Measurements from ENCODE around the gene EIF1AD.
"Not testable (repeated sequence)": the region's sequence is repeated elsewhere in the genome, so short reads cannot be mapped to it uniquely, and the experiment has no call there.

The EIF1AD gene, protein sequence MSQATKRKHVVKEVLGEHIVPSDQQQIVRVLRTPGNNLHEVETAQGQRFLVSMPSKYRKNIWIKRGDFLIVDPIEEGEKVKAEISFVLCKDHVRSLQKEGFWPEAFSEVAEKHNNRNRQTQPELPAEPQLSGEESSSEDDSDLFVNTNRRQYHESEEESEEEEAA

DNA sequence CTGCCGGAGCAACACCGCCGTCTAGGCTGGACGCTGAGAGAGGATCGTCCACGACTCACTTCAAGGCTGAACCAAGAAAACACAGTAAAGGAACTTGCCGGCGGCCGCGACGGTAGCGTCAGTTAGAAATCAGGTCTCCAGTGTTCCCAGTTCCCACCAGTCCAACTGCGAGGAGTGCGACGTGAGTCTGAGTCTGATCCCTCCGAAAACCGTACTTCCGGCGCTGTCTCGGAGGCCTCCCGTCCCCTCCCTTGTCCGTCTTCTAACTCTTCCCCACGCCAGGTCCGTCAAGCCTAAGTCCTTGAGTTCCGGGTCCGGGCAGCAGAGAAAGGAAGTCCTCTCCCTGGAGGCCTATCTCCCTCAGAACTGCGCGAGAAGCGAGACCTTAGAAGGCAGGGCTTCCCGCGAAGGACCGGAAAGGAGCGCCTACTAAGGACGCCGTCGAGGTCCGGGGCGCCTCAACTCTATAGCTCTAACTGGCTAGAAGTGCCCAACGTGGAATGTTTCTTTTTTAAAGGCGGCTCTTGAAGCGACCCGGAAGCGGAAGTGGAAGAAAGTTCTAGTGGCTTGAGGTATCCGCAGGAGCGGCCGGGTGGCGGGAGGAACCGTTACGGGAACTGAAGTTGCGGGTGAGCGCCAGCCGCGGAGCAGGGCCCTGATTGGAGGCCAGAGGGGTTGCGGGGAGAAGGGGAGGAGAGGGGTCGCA lies at the start of gene EIF1AD, which contains the start of gene BANF1:
TSS of gene EIF1AD (minus strand) at position 216 of the 706 bp plus-strand sequence. CDS start 1,768 bp downstream, outside the sequence.
TSS of gene BANF1 (plus strand) at position 562 of the 706 bp plus-strand sequence. CDS start 748 bp downstream, outside the sequence.
- ATAC-seq, result peak; percentile 84 to 92

DNA sequence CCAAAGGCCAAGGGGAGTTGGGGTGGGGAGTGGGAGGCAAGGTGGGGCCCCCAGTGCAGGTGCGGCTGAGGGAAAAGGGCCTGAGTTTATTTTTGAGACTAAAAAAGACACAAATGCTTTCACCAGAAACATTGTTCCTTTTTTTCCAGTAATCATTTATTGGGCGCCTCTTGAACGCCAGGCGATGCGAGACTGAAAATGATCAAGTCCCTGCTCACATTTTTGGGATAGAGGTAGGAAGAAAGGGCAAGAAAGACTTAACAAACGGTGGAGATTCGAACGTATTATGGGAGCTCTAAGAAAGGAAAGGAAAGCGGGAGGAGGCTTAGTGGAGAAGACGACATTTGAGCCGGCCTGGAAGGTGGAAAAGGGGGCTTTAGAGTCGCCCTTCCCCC lies 49.4 kb upstream of the EIF1AD start:
- ATAC-seq, result no peak

DNA sequence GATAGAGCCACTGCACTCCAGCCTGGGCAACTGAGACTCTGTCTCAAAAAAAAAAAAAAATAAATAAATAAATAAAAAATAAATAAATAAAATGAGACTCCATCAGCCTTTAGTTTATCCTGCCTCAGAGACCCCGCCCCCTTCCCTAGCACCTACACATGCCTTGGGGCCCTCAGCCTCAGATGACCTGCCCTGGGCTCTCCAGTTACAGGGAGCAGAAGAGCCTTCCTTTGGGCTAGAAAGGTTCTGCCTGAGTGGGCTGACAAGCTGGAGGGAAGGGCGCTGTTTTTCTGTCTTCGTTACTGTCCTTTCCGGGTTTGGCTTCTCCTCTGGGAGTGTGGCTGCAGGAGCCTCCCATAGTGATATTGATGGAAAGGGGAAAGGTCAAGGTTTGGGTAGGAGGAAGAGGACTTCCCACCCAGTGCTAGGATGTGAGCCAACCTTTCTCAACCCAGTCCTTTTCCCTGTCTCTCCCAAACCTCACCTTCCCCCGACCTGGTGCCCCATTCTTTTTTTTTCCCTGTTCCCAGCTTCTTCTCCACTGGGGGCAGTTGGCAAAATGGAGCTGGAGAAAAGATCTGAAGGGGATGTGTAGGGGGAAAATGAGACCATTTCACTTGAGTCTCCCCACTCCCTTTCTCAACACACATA lies 48.7 kb upstream of the EIF1AD start:
- ATAC-seq, result no peak

DNA sequence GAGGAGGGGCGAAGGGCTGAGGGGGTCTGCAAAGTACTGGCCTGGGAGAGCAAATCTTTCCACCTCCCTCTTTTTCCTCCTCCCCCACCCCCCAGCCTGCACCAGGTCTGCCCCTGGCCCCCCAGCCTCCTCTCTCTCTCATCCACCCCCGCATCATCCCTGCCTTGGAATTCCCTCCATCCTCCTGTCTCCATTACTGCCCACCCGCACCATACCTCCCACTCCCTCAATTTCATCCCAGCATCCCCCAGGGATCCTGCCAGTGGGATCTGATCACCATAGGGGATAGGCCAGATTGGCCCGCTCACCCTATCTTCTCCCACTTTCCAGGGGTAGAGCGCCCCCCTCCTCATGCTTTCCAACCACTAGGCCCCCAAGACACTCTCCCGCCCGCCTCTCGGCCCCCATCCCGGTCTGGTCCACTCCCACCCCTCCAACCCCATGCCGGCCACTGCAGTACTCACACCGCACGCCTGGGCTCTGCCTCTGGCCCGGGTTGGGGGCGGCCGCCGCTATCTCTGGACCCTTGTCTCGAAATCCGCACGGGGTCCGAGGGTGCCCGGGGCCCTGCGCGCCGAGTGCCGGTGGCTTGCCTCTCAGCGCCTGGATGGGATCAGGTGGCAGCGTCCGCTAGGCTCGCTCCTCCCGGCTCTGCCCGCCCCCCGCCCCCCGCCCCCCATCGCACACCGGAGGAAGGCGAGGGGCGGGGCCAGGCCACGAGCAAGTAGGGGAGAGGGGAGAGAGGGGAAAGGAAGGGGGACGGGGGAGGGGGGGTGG lies 46.8 kb upstream of the EIF1AD start, which contains the start of gene GAL3ST3:
TSS of gene GAL3ST3 (minus strand) at position 615 of the 777 bp plus-strand sequence. CDS start 3,746 bp downstream, outside the sequence.
- ATAC-seq, result no peak

DNA sequence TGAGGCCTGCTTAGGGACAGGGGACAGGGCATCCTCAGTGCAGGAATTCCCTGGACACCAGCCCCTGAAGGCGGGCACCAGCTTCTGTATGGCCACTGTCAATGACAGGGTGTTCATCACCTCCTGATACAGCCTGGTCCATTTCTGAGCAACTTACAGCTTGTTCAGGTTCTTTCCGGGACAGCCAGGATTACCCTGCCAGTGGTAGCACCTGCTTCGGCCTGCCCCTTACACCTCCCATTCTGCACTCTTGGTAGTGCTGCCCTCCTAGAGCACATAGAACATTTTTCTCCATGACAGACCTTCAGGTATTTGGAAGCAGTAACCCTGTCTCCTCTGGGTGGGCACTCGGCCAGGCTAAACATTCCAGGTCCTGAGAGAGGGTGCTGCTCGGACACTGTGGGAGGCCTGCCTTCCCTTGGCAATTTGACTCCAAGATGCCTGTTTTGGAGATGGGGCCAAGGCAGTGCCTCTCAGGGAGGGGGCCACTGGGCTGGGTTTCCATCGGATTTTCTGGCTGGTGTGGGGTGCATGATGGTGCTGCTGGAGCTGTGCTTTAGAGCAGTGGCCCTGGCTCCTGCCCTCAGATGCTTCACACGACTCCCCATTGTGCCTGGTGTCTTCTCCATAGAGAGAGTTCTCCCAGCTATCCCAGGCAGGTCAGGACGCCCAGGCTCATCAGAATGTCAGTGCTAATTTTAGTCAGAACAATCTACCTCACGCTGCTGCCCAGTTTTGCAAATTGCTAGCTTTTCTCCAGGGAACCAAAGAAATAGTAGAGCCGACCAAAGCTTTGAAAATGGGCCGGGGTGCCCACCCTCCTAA lies 45.8 kb upstream of the EIF1AD start:
- no peak for ATAC-seq

DNA sequence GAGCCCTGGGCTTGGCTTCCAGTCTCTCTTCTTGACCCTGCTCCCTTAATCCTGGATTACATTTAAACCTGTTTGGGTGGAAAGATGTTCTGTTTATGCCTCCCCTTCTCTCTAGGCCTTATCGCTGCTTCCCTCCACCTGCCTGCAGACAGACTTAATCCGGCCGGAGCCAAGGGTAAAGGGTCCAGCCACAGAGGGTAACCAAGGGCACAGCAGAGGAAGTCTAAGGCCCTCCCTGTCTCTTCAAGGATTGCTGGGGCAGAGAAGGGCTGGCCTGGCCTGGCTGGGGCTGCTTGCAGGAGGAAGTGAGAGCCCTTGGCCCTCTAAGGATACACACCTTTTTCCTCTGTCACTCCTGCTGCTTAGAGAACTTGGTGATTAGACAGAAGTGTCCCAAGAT lies 44.9 kb upstream of the EIF1AD start:
- no peak for ATAC-seq

DNA sequence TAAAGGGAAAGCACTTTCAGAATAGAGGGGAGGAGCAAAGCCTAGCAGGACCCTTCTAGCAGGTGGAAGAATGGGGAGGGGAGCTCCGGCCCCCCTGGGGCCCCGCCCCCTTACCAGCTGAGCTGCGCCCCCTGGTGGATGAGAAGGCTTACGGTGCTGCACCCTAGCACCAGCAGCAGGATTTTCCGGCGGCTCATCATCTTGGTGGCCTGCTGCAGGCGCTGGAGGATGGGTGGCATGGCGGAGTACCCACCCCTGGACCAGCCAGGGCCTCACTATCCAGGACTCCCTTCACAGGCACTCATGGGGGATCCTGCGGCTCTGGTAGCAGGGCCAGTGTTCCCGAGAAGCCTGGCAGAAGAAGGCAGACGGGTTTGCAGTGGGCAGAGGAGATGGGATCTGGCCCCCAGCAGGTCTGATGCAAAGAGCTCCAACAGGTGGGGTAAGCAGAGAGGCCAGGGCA lies 43.3 kb upstream of the EIF1AD start:
- peak; percentile 87 to 90 for ATAC-seq

DNA sequence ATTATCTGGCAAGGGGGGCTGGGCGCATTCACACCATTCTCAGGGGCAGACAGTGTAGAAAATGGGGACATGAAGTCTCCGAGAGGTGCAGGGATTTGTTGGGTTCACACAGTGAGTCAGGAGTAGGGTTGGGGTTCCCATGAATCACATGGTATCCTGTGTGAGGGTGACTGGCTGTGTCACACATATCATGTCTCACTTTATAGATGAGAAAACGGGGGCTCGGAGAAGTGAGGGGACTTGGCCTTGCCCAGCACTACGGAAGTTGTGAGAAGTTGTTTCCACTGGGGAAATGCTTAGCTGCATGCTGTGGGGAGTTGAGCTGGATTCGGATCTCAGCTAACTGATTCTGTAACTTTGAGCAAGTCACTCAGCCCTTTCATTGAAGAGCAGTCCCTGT lies 42.8 kb upstream of the EIF1AD start:
- ATAC-seq, result peak; percentile 71 to 80

DNA sequence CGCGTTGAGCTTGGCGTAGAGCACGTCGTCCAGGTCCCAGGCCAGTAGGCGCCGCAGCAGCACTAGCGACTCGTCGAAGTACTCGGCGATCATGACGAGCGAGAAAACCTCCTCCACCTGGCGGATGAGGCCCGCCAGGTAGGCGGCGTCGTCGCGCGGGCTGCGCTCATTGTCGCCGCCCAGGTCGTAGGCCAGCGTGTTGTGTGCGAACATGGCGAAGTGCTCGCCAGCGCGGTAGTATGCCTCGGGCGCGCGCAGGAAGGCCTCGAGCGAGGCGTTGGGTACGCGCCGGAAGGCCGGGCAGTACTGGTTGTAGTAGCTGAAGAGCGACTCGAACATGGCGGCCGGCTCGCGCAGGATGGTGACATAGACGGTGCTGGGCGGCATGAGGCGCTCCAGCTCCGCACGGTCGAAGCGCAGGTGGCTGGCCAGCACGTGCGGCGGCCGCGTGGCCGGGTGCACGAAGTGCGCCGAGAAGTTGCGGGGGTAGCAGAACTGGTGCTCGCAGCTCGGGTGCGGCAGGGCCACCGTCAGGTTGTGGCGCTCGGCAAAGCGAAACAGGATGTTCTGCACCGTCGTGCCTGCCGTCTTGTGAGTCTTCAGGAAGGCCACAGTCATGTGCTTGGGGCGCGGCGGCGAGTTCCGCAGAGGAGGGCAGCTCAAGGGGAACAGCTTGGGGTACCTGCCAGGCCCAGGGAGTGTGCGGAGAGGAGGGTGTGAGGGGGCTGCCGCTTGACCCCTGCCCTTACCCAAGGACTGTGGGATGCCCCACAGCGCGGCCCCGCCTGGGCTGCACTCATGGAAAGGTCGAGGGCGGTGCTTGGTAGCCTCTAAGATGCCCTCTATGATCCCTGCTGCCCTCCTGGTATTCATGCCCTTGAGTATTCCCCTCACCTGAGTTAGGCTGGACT lies 41.3 kb upstream of the EIF1AD start:
- no peak for ATAC-seq

DNA sequence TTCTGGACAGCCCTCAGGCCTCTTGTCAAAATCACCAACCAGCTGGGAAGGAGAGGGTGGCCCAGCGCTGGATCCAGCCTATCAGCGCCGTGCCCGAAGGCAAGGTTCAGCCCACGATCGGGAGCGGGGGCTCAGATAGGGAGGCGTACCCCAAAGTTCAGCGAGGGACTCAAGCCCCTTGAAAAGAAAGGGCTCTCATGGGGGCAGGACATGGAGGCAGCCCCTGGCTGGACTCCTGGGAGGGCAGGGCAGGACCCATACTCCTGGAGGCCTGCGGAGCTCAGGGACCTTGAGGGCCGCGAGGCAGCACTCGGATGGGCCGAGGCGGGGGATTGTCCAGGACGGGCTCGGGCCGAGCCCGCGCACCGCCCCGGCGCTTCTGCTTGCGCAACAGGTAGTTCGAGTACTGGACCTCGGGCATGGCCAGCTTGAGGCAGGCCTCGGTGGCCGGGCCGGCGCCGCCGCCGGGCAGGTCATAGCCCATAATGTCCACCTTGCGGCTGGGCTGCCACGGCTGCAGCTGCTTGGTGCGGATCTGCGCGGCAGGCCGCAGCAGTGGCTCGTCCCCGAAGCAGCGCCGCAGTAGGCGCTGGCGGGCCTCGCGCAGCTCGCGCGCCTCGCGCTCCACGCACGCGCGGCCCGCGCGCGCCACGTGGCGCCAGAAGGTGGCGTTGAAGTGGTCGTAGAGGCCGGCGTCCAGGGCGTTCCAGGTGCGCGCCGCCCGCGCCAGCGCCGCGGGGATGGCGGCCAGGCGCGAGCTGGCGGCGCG lies 40.5 kb upstream of the EIF1AD start:
- ATAC-seq, result no peak

DNA sequence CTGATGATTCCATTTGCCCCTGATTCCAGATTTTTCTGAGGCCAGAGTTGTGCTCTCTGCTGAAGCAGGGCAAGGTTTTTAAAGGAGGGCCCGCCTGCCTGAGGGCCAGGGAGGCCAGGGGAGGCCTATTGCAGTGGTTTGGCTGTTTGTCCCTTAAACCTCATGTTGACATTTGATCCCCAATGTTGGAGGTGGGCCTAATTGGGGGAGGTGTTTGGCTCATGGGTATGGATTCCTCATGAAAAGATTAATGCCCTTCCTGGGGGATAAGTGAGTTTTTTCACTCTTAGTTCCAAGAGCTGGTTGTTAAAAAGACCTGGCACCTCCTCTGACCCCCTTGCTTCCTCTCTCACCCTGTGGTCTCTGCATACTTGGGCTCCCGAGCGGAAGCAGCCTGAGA lies 37.8 kb upstream of the EIF1AD start:
- no peak for ATAC-seq

DNA sequence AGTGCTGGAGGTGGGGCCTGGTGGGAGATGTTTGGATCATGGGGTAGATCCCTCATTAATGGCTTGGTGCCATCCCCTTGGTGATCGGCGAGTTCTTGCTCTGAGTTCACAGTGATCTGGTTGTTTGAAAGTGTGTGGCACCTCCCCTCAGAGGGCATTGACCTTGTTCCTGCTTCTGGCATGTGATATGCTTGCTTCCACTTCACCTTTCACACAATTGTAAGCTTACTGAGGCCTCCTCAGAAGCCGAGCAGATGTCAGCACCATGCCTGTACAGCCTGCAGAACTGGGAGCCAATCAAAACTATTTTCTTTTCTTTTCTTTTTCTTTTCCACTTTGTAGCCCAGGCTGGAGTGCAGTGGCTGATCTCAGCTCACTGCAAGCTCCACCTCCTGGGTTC lies 35.4 kb upstream of the EIF1AD start:
- ATAC-seq, result no peak

DNA sequence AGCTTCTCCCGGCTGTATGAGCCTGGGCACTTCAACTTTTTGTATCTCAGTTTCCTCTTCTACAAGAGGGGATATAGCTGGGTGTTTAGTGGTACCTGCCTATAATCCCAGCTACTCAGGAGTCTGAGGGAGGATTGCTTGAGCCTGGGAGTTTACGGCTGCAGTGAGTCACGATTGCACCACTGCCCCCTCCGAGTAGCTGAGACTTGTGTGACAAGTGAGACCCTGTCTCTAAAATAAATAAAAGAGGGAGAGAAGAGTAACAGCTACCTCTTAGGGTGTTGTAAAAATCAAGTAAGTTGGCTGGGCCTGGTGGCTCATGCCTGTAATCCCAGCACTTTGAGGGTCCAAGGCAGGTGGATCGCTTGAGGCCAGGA lies 34.4 kb upstream of the EIF1AD start:
- ATAC-seq, result no peak

DNA sequence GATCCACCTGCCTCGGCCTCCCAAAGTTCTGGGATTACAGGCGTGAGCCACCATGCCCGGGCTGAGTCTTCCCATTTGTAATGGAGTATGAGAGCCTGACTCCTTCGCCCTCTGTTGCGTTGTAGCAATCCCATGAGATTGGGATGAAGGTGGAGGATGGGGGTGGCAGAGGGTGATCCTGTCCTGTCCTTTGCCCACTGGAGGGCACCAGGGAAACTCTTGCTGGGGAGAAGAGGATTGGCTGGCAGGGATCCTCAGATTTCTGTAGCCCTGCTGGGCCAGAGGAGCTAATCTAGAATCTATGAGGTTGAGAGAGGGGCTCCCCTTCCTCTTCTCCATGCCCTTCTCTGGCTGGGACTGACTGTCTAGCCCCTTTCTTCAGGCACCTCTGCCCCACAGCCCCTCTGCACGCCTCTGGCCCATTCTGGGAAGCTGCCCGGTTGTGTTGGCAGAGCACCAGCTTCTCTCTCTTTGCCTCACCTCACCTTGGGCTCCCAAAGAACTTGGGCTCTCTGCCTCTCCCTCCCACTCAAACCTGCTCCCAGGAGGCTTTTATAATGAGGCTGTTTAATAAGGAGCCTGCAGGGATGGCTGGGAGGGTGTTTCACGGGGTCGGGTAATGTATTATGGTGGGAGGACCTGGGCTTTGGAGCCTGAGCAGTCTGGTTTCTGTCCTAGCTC lies 33.8 kb upstream of the EIF1AD start:
- no peak for ATAC-seq

DNA sequence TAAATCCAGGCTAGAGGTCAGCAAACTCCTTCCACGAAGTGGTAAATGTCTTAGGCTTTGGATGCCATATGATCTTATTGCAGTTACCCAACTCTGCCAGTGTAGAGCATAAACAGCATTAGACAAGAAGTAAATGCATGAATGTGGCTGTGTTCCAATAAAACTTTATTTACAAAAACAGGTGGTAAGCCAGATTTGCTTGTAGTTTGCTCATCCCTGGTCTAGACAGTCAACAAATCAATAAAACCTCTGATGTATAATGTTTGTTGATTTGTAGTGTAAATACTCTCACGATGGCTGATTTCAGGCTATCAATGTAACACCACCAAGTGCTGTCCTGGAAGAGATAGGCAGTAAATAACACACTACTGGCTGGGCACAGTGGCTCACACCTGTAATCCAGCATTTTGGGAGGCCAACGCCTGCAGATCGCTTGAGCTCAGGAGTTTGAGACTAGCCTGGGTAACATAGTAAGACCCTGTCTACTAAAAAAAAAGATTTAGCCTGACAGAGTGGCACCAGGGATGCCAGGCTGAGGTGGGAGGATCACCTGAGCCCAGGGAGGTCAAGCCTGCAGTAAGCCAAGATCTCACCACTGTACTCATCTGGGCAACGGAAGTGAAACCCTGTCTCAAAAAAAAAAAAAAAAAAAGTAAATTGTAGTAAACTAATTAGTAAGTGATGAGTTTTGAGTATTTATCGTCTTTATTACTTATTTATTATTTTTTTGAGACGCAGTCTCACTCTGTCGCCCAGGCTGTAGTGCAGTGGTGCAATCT lies 31.2 kb upstream of the EIF1AD start:
- no peak for ATAC-seq

DNA sequence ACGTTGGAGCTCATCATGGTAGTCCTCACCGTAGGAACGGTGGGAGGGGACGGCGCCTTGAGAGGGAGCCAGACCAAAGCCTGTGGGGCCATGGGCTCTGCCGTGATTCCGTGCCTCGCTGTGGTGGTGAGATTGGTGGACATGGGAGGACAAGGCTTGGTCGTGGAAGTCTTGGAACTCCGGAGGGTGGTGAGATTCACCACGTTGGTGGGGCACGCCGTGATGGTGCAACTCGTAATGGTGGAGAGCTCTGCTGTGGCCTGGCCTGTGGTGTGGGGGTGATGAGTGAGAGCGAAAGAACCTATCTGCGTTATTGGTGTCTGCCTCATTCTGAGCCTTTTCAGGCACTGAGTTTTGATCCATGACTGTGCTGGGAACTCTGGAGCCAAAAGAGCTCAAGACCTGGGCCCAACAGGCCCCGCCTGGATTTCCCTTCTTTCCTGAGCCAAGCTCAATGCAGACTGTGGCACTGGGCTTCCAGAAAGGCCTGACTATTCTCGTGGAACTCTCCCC lies 24.1 kb upstream of the EIF1AD start, which contains the start of gene CATSPER1:
TSS of gene CATSPER1 (minus strand) at position 463 of the 513 bp plus-strand sequence. CDS start at position 363, 100 bp downstream.
- no peak for ATAC-seq

DNA sequence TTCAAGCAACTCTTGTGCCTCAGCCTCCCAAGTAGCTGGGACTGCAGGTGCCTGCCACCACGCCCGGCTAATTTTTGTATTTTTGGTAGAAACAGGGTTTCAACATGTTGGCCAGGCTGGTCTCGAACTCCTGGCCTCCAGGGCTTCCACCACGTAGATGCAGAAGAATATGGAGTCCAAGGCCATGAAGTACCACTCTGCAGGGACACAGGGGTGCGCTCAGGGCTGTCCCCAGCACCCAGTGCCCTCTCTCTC lies 21.2 kb upstream of the EIF1AD start:
- ATAC-seq, result not testable (repeated sequence)

DNA sequence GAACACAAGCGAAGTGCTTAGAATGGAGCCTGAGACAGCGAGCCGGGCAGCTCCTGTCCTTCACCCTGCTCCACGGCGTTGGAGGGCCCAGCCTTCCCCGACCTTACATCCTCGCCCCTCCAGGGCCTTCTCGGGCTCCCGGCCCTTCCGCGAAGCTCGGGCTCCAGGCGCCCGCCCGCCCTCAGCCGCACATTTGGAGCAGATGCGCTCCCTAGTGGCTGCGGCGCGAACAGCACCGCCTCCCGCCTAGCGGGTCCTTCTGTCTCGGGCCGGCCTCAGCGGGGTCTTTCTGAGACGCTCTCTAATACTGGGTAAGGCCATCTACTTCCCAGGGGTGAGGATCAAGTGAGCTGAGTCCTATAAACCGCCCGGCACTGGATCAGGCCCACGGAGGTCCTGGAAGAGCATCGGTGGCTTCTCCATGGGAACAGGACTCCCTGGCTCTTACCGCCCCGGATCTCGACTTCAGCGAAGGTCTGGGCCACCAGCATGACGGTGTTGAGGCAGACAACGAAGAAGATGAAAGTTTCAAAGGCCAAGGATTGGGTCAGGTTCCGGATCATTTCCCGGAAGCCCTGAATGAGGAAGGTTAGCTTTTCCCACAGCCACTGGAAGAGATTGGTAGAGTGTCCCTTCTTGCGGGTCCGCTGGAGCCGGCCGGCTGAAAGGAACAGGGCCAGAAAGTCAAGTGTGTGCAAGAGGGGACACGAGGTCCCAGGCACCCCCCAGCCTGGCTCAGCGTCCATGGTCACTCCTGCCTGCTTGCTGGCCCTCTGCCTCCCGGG lies 20.6 kb upstream of the EIF1AD start:
- peak; percentile 87 to 88 for ATAC-seq

Data from activated CD4-positive, CD25-positive, alpha-beta regulatory T cell treated with anti-CD3 and anti-CD28 coated beads, Interleukin-2, amount 50 U/mL, for 24 hours (primary cell).